ENCODE results near the gene AGBL1. TPM values are rescaled to one million over a fixed set of nuclear protein-coding genes. Genes with fewer than 3 reads are reported as not detected.

AGBL1 gene
- total RNA-seq, 3 donors from 2014 or later = 0.10 to 0.32 TPM; not detected in 1

- H3K9me3 ChIP-seq = no peaks in the 10 kb centered on the region
- H3K4me3 ChIP-seq = no peak overlapping the region
- intact Hi-C loops (cut with DNase I, micrococcal nuclease) = no loop called here
- TF ChIP-seq CTCF (IDR thresholded peaks at IDR 0.05) = no peak
- H3K36me3 ChIP-seq (ENCODE audit: low read depth) = no peaks in the 10 kb centered on the region
- no peak for ATAC-seq
- DNase-seq = no peak
- no peaks in the 10 kb centered on the region for H3K4me1 ChIP-seq (ENCODE audit: low read depth)
These were observed 114.2 kb downstream of the AGBL1 start for GRCh38 chr15:86193716-86194380.

GRCh38 chr15:86197770-86198169 lies 118.1 kb downstream of the AGBL1 start:
- Histone ChIP-seq H3K4me1 (ENCODE audit: low read depth) (no peaks in the 10 kb centered on the region), H3K4me3 (no peak overlapping the region)
- ATAC-seq = no peak

GRCh38 chr15:86199467-86200145 lies 119.9 kb downstream of the AGBL1 start:
- Histone ChIP-seq H3K9me3 (no peaks in the 10 kb centered on the region), H3K4me3 (no peak overlapping the region), H3K4me1 (ENCODE audit: low read depth) (no peaks in the 10 kb centered on the region), H3K36me3 (ENCODE audit: low read depth) (no peaks in the 10 kb centered on the region)
- no peak for TF ChIP-seq CTCF (IDR thresholded peaks at IDR 0.05)
- intact Hi-C loops (cut with DNase I, micrococcal nuclease) = no loop called here
- DNase-seq = no peak
- no peak for ATAC-seq

More at GRCh38 chr15:86197770-86198169, 118.1 kb downstream of the AGBL1 start:
- TF ChIP-seq CTCF (IDR thresholded peaks at IDR 0.05) = no peak
- no peaks in the 10 kb centered on the region for H3K9me3 ChIP-seq
- intact Hi-C loops (cut with DNase I, micrococcal nuclease) = no loop called here
- no peak for DNase-seq
- no peaks in the 10 kb centered on the region for H3K36me3 ChIP-seq (ENCODE audit: low read depth)

GRCh38 chr15:86201313-86202008 lies 121.8 kb downstream of the AGBL1 start:
- ATAC-seq (no peak), DNase-seq (no peak)
- Histone ChIP-seq H3K4me3 (no peak overlapping the region), H3K36me3 (ENCODE audit: low read depth) (no peaks in the 10 kb centered on the region), H3K4me1 (ENCODE audit: low read depth) (no peaks in the 10 kb centered on the region), H3K9me3 (no peaks in the 10 kb centered on the region)
- intact Hi-C loops (cut with DNase I, micrococcal nuclease) = no loop called here
- TF ChIP-seq CTCF (IDR thresholded peaks at IDR 0.05) = no peak

GRCh38 chr15:86203462-86203861 lies 123.8 kb downstream of the AGBL1 start:
- no peak for DNase-seq
- Histone ChIP-seq H3K4me1 (ENCODE audit: low read depth) (no peaks in the 10 kb centered on the region), H3K9me3 (no peaks in the 10 kb centered on the region), H3K36me3 (ENCODE audit: low read depth) (no peaks in the 10 kb centered on the region), H3K4me3 (no peak overlapping the region)
- no peak for ATAC-seq
- intact Hi-C loops (cut with DNase I, micrococcal nuclease) = no loop called here
- no peak for TF ChIP-seq CTCF (IDR thresholded peaks at IDR 0.05)

Data from mucosa of descending colon (tissue), 3 donors.